ENCODE results near the gene CITED2. TPM values are rescaled to one million over a fixed set of nuclear protein-coding genes. Genes with fewer than 3 reads are reported as not detected.
A peak's percentile ranks its signal among the peaks of the same experiment; 100 is the strongest.

The CITED2 gene
- total and polyA plus RNA-seq, 2 of the 8 experiments (the other 6 are each of a cell fraction or from before 2014, with no cell fraction given) = 89.1 to 115 TPM

- TF ChIP-seq CHD7 (IDR thresholded peaks at IDR 0.05; ENCODE audit: insufficient replicate concordance, low read length) = peak; percentile 66
- peak in 1 of 2 experiments; percentile 75; a peak in 1 of 3 replicates for TF ChIP-seq EP300 (IDR thresholded peaks at IDR 0.05; ENCODE audit: borderline replicate concordance in 1 of 2, low read depth in 2 of 2, low read length in 2 of 2)
- peak in 1 of 2 experiments; percentile 22; a peak in 1 of 4 replicates for TF ChIP-seq RAD21 (IDR thresholded peaks at IDR 0.05 in 1 of 2, conservative IDR thresholded peaks at IDR 0.05 in 1 of 2; ENCODE audit: low read depth in 2 of 2, low read length in 2 of 2)
- TF ChIP-seq CBX5 (IDR thresholded peaks at IDR 0.05; ENCODE audit: low read depth, low read length) = no peak
- no peak for TF ChIP-seq GTF2F1 (IDR thresholded peaks at IDR 0.05; ENCODE audit: borderline replicate concordance, low read depth, low read length)
- TF ChIP-seq YY1 (IDR thresholded peaks at IDR 0.05; ENCODE audit: low read depth, low read length) = peak; percentile 33; the same call in 1 of the 2 replicates
- TF ChIP-seq TAF7 (optimal IDR thresholded peaks at IDR 0.05; ENCODE audit: borderline replicate concordance, low read depth, low read length) = no peak
- no peak for TF ChIP-seq BACH1 (IDR thresholded peaks at IDR 0.05; ENCODE audit: low read length)
- no peak for TF ChIP-seq USF2 (IDR thresholded peaks at IDR 0.05; ENCODE audit: low read length)
- TF ChIP-seq BRCA1 (IDR thresholded peaks at IDR 0.05; ENCODE audit: low read depth, low read length) = no peak
Measured at GRCh38 chr6:139395891-139396301, 21.4 kb upstream of the CITED2 start (continued).
